ENCODE data around the gene KNOP1. TPM values are rescaled to one million over a fixed set of nuclear protein-coding genes. Genes with fewer than 3 reads are reported as not detected.

Gene KNOP1
- 10.9 TPM for total RNA-seq
- long read RNA-seq, full-length matches to known transcripts, result 3 of 17 reads
- long read RNA-seq, partial matches to known transcripts, result 9 of 17 reads
- long read RNA-seq, other reads (novel, unspliced or antisense), result 5 of 17 reads

GRCh38 chr16:19717741-19718623, at the start of gene KNOP1, which contains the start of gene IQCK:
Gene KNOP1, minus strand, starts transcription at chr16:19718227. Its CDS starts 3,192 bp downstream, at chr16:19715035.
Gene IQCK, plus strand, starts transcription at chr16:19718271. Its CDS starts 36 bp downstream, at chr16:19718307.
- Histone ChIP-seq H3K4me1 (peaks cover 30% of the 10 kb centered on the region), H3K27me3 (ENCODE audit: low read depth) (no peaks in the 10 kb centered on the region), H3K27ac (peak within 1 kb of the TSS; percentile 82), H3K36me3 (peaks cover 16% of the 10 kb centered on the region), H3K4me3 (peak within 1 kb of the TSS; percentile 98), H3K9me3 (no peaks in the 10 kb centered on the region)
- peak; percentile 93 for DNase-seq
- intact Hi-C loops (cut with DNase I), result no loop called here
- no peak for TF ChIP-seq CTCF (IDR thresholded peaks at IDR 0.05)
- ATAC-seq, result peak; percentile 96 to 99

DNA sequence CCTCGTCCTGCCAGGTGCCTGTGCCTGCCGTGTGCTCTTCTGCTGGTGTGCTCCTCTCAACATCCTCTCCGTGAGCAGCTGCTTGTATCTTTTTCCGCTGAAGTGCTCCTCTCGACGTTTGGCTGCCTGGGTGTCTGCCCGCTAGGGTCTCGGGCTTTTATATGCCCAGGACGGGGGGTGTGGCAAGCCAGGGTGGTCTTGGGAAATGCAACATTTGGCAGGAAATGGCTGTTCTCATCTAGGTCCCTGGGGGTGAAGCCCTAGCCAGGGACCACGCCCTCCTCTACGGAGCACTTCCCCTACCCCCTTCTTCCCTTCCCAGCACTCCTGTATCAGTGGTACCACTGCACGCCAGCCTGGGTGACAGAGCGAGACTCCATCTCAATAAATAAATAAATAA, 49.5 kb upstream of the KNOP1 start:
- intact Hi-C loops (cut with DNase I), result no loop called here

DNA sequence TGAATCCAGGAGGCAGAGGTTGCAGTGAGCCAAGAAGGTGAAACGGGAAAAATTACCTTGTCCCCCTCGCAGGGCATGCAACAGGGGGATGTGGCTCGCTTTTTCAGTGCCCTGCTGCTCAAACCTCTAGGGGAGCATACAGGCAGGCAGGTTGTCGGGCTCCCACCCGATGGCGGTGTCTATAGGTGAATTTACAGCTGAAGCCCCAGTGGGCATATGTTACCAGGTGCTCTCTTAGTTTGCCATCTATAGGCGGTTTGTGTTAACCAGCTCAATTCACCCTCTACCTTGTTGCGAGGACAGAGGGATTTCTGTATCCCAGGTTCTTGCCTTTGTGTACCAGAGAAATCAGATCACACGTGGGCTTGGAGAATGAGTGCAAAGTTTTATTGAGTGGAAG, 49.0 kb upstream of the KNOP1 start:
- intact Hi-C loops (cut with DNase I), result no loop called here
- no peak for TF ChIP-seq CTCF (IDR thresholded peaks at IDR 0.05)
- H3K27me3 ChIP-seq (ENCODE audit: low read depth), result no peaks in the 10 kb centered on the region
- peaks cover 13% of the 10 kb centered on the region for H3K4me1 ChIP-seq
- ATAC-seq, result no peak
- no peak for DNase-seq
- H3K27ac ChIP-seq, result no peak overlapping the region
- no peaks in the 10 kb centered on the region for H3K36me3 ChIP-seq
- no peak overlapping the region for H3K4me3 ChIP-seq
- H3K9me3 ChIP-seq, result no peaks in the 10 kb centered on the region

More for the DNA sequence above, 49.5 kb upstream of the KNOP1 start:
- no peaks in the 10 kb centered on the region for H3K27me3 ChIP-seq (ENCODE audit: low read depth)
- no peak for TF ChIP-seq CTCF (IDR thresholded peaks at IDR 0.05)
- ATAC-seq, result no peak
- H3K9me3 ChIP-seq, result no peaks in the 10 kb centered on the region
- no peaks in the 10 kb centered on the region for H3K36me3 ChIP-seq
- DNase-seq, result no peak
- H3K27ac ChIP-seq, result no peak overlapping the region
- peaks cover 13% of the 10 kb centered on the region for H3K4me1 ChIP-seq
- no peak overlapping the region for H3K4me3 ChIP-seq

- peaks cover 13% of the 10 kb centered on the region for H3K4me1 ChIP-seq
- no peaks in the 10 kb centered on the region for H3K27me3 ChIP-seq (ENCODE audit: low read depth)
- H3K9me3 ChIP-seq, result no peaks in the 10 kb centered on the region
- TF ChIP-seq CTCF (IDR thresholded peaks at IDR 0.05), result no peak
- H3K4me3 ChIP-seq, result no peak overlapping the region
- no peak for ATAC-seq
- intact Hi-C loops (cut with DNase I), result no loop called here
- no peak overlapping the region for H3K27ac ChIP-seq
- DNase-seq, result no peak
- no peaks in the 10 kb centered on the region for H3K36me3 ChIP-seq
Observed at GRCh38 chr16:19766554-19766884, 48.5 kb upstream of the KNOP1 start.

DNA sequence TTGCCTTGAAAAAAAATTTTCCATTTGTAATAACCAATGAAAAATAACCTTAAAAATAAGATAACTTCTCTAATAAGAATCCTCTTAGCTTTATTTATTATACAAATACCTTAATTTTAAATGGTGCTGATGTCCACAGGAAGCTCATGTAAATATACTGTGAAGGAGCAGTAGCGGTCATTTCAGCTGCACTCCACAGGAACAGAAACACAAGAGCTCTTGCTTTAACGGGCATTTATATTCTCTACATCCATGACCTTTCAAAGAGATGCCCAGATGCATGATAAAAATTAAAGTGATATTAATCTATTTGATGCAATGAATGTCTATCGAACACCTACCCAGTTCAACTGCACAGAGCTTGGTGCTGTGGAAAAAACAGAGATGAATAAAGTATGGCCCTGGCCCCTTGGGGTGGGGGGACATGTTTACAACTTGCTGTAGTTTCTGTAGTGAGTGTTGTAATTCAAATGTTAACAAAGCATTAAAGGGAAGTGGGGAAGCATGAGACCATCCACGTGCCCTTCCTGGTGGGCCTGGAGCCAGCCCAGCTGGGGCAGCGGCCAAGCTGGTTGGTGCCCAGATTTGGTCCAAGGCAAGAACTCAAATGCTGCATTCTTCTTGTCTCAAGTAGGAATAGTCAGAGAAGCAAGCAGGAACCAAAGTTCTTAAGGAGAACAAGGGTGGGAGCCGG, 48.0 kb upstream of the KNOP1 start:
- ATAC-seq, result peak; percentile 18 to 65
- no peak for TF ChIP-seq CTCF (IDR thresholded peaks at IDR 0.05)
- H3K36me3 ChIP-seq, result no peaks in the 10 kb centered on the region
- no peak overlapping the region for H3K4me3 ChIP-seq
- no peaks in the 10 kb centered on the region for H3K27me3 ChIP-seq (ENCODE audit: low read depth)
- intact Hi-C loops (cut with DNase I), result no loop called here
- H3K27ac ChIP-seq, result peak overlapping the region; percentile 18
- H3K4me1 ChIP-seq, result peaks cover 13% of the 10 kb centered on the region
- DNase-seq, result peak; percentile 72
- no peaks in the 10 kb centered on the region for H3K9me3 ChIP-seq

Data from lower lobe of right lung (tissue), 2 donors.